PC-3 (cell line): ENCODE results near the gene KERA.

Source experiments
- EZH2 ChIP-seq: fragments of 300-600 bp; sonication (generic); IDR thresholded peaks from one replicate; pipeline ENCODE4 v1.6.1; 2017; ENCODE audit warnings: antibody characterized with exemption, mild to moderate bottlenecking, low read length; ENCODE audit not compliant: unreplicated experiment
- EZH2phosphoT487 ChIP-seq: fragments of 300-600 bp; sonication (generic); IDR thresholded peaks from 2 replicates; pipeline ENCODE4 v1.6.1; 2018; ENCODE audit warnings: mild to moderate bottlenecking, antibody characterized with exemption, low read length, borderline replicate concordance
- TF ChIP-seq, protein P1 (sequence below): fragments of 300-600 bp; sonication (generic); conservative IDR thresholded peaks from 2 replicates; pipeline ENCODE4 v1.5.1; 2017; ENCODE audit warnings: antibody characterized with exemption, low read depth, mild to moderate bottlenecking, low read length

- TF ChIP-seq, protein P1, sequence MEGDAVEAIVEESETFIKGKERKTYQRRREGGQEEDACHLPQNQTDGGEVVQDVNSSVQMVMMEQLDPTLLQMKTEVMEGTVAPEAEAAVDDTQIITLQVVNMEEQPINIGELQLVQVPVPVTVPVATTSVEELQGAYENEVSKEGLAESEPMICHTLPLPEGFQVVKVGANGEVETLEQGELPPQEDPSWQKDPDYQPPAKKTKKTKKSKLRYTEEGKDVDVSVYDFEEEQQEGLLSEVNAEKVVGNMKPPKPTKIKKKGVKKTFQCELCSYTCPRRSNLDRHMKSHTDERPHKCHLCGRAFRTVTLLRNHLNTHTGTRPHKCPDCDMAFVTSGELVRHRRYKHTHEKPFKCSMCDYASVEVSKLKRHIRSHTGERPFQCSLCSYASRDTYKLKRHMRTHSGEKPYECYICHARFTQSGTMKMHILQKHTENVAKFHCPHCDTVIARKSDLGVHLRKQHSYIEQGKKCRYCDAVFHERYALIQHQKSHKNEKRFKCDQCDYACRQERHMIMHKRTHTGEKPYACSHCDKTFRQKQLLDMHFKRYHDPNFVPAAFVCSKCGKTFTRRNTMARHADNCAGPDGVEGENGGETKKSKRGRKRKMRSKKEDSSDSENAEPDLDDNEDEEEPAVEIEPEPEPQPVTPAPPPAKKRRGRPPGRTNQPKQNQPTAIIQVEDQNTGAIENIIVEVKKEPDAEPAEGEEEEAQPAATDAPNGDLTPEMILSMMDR = no peak
- no peak for TF ChIP-seq EZH2
- no peak for TF ChIP-seq EZH2phosphoT487
Observed at GRCh38 chr12:91037276-91037675, 20.5 kb downstream of the KERA start.
